ENCODE results near the gene NUDCD3. TPM values are rescaled to one million over a fixed set of nuclear protein-coding genes. Genes with fewer than 3 reads are reported as not detected.

NUDCD3 gene
- total and polyA plus RNA-seq, 2 of the 8 experiments (the other 6 are each of a cell fraction or from before 2014, with no cell fraction given): 35.2 to 93.7 TPM

DNA sequence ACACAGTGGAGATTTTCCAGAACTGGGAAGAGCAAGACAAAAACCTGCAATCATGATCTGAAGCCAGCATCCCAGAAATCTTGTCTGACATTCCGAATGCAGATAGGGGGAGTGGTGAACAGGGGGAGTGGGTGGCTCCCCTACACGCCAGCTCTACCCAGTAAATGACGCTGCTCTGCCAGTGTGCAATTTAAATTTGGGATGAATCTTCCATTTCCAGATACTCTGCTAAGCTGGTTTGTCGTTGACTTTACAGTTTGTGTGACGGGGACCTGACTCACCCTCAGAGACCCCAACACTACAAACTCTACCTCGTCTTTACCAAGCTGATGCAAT lies 96.4 kb downstream of the NUDCD3 start:
- peaks cover 0 to 9% (median 3%) of the 10 kb centered on the region in 4 experiments; a peak in 4 of 8 replicates for H3K36me3 ChIP-seq (ENCODE audit: control insufficient read depth in 2 of 4, insufficient read depth in 4 of 4, low read length in 3 of 4)
- H3K18ac ChIP-seq (ENCODE audit: extremely low read depth, low read length): no peak overlapping the region
- TF ChIP-seq CBX8 (IDR thresholded peaks at IDR 0.05; ENCODE audit: borderline replicate concordance, low read depth, low read length): no peak
- TF ChIP-seq, protein P1, sequence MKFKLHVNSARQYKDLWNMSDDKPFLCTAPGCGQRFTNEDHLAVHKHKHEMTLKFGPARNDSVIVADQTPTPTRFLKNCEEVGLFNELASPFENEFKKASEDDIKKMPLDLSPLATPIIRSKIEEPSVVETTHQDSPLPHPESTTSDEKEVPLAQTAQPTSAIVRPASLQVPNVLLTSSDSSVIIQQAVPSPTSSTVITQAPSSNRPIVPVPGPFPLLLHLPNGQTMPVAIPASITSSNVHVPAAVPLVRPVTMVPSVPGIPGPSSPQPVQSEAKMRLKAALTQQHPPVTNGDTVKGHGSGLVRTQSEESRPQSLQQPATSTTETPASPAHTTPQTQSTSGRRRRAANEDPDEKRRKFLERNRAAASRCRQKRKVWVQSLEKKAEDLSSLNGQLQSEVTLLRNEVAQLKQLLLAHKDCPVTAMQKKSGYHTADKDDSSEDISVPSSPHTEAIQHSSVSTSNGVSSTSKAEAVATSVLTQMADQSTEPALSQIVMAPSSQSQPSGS (IDR thresholded peaks at IDR 0.05; ENCODE audit: low read length): no peak
- TF ChIP-seq, protein P2, sequence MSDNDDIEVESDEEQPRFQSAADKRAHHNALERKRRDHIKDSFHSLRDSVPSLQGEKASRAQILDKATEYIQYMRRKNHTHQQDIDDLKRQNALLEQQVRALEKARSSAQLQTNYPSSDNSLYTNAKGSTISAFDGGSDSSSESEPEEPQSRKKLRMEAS (IDR thresholded peaks at IDR 0.05): no peak
- no peaks in the 10 kb centered on the region for H3K27me3 ChIP-seq (replicated peaks in 1 of 4; ENCODE audit: control insufficient read depth in 3 of 4, extremely low read depth in 1 of 4, insufficient read depth in 3 of 4, low read length in 3 of 4)
- H3K14ac ChIP-seq (ENCODE audit: insufficient read length): no peak overlapping the region
- no peaks in the 10 kb centered on the region; a peak in 2 of 7 replicates for H3K4me1 ChIP-seq (replicated peaks in 1 of 4; ENCODE audit: control insufficient read depth in 3 of 4, insufficient read depth in 4 of 4, low read length in 3 of 4)
- H3K27ac ChIP-seq (ENCODE audit: low read depth, low read length): no peak overlapping the region
- H3K23ac ChIP-seq (ENCODE audit: insufficient read length): no peak overlapping the region
- no peaks in the 10 kb centered on the region for H3K9me3 ChIP-seq (ENCODE audit: insufficient read depth in 2 of 2, low read depth in 1 of 2, low read length in 1 of 2)
- no peak overlapping the region for H2BK120ac ChIP-seq (replicated peaks; ENCODE audit: low read depth, low read length)
- no peak overlapping the region for H3K4me3 ChIP-seq (ENCODE audit: extremely low read depth in 1 of 4, insufficient read depth in 2 of 4, low read depth in 3 of 4, low read length in 4 of 4)
- no peaks in the 10 kb centered on the region for H3K79me2 ChIP-seq (ENCODE audit: control insufficient read depth in 1 of 2, insufficient read depth in 2 of 2, low read length in 2 of 2)
- H2BK12ac ChIP-seq (ENCODE audit: low read depth, low read length): no peak overlapping the region
- H4K5ac ChIP-seq (ENCODE audit: insufficient read length, low read depth, low read length): no peak overlapping the region
- peaks cover 0 to 11% of the 10 kb centered on the region in 2 experiments for H4K20me1 ChIP-seq (replicated peaks in 1 of 2; ENCODE audit: control insufficient read depth in 1 of 2, insufficient read depth in 2 of 2, low read length in 2 of 2)
- peaks cover 3% of the 10 kb centered on the region; the same call in 1 of the 2 replicates for H3K79me1 ChIP-seq (ENCODE audit: low read depth, low read length)
- ChIA-PET CTCF (ENCODE audit: partially characterized antibody) (interaction anchor here (1.3 to 2.0 kb wide), 2 partner anchors 11 to 18 kb away, joined by 3 to 6 read pairs; no protein-coding TSS in a partner anchor), POLR2A (ENCODE audit: partially characterized antibody) (no interaction called here)
- H4K8ac ChIP-seq (ENCODE audit: extremely low read depth, insufficient read depth, low read length): no peak overlapping the region
- no peak overlapping the region for H4K91ac ChIP-seq (replicated peaks; ENCODE audit: insufficient read length, low read length)
- no peak overlapping the region for H3K56ac ChIP-seq (replicated peaks; ENCODE audit: insufficient read length, low read depth, low read length)
- no peak overlapping the region for H3K4me2 ChIP-seq (ENCODE audit: insufficient read depth in 1 of 2, low read depth in 2 of 2, low read length in 2 of 2)
- H2AFZ ChIP-seq (ENCODE audit: low read length): no peak overlapping the region
- no peak overlapping the region for H2BK15ac ChIP-seq (ENCODE audit: low read length)
- no peak for FAIRE-seq
- 88% methylated on average over 6 of the region's 6 CpGs; no CpG with 5 or more reads in 1 of the 2 experiments for WGBS, 2 experiments (ENCODE audit: extremely low coverage in 1 of 2, insufficient coverage in 1 of 2, insufficient read length in 1 of 2, insufficient replicate concordance in 2 of 2, low coverage in 1 of 2, low lambda C conversion rate in 2 of 2, missing lambda C conversion rate in 1 of 2)
- H2BK5ac ChIP-seq (ENCODE audit: low read depth, low read length): no peak overlapping the region
- no peak overlapping the region for H3K4ac ChIP-seq (replicated peaks; ENCODE audit: insufficient read length, low read depth, low read length)
- DNase-seq (ENCODE audit: low read depth in 1 of 2, low spot score in 2 of 2): no peak
- no peaks in the 10 kb centered on the region for H3K23me2 ChIP-seq (ENCODE audit: low read depth, low read length)
- no peak overlapping the region for H2BK20ac ChIP-seq (ENCODE audit: low read length)
- no peak overlapping the region for H2AK5ac ChIP-seq (ENCODE audit: low read depth, low read length)
- H3K9ac ChIP-seq (replicated peaks in 1 of 4; ENCODE audit: extremely low read depth in 1 of 4, low read depth in 3 of 4, low read length in 3 of 4): no peak overlapping the region

All from H1 (cell line).